Ishikawa (cell line): Measurements from ENCODE around the gene PPM1J.

Source experiments
- RAD21 ChIP-seq: IDR thresholded peaks from 2 replicates; pipeline ENCODE4 v1.6.1; 2012; ENCODE audit warnings: low read depth
- YY1 ChIP-seq: IDR thresholded peaks from 2 replicates; pipeline ENCODE4 v1.6.1; 2012; ENCODE audit warnings: low read depth

DNA sequence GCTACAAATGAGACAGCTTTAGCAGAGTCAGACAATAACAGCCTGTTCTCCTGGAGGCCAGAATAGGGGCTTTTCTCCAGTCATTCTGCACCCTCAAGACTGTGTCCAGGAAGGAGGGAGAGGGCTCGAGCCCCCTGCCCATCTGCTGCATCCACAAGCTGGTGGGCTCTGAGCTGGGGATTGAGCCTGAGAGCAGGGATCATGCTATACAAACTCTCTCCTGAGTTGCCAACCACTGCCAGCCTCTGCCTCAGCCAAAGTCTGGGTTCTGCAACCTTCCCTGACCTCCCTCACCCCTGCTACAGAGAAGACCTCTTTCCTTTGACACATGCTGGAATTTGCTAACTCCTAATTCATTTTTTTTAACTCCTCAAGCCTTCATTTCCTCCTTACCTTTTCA is 14.8 kb upstream of the PPM1J start:
- no peak for TF ChIP-seq RAD21
- no peak for TF ChIP-seq YY1
